HG03095 (cell line): ENCODE results near the gene RPL38.
"Not testable (repeated sequence)": the region's sequence is repeated elsewhere in the genome, so short reads cannot be mapped to it uniquely, and the experiment has no call there.

Experiments
- ATAC-seq: cut with Tn5 transposase; IDR thresholded peaks from one replicate; pipeline ENCODE4 v1.9.1; 2021; ENCODE audit warnings: moderate library complexity; ENCODE audit not compliant: unreplicated experiment

The RPL38 gene

DNA sequence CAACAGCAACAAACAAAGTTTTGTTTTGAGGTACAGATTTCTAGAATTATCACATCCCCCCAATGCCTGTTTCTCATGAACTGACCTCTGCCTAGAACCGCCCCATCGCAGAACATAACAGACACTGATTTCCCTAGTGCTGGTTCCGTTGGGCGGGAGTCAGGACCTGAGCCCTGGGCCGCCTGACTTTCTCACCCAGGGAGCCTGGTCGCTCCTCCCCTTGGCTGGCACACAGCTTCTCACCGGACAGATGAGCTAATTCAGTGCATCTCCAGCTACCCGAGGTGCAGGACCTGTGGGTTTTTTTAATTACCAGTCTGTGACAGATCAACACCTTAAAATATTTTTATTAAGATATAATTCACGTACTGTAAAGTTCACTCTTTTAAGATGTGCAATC is 20.1 kb upstream of the RPL38 start:
- ATAC-seq: no peak

DNA sequence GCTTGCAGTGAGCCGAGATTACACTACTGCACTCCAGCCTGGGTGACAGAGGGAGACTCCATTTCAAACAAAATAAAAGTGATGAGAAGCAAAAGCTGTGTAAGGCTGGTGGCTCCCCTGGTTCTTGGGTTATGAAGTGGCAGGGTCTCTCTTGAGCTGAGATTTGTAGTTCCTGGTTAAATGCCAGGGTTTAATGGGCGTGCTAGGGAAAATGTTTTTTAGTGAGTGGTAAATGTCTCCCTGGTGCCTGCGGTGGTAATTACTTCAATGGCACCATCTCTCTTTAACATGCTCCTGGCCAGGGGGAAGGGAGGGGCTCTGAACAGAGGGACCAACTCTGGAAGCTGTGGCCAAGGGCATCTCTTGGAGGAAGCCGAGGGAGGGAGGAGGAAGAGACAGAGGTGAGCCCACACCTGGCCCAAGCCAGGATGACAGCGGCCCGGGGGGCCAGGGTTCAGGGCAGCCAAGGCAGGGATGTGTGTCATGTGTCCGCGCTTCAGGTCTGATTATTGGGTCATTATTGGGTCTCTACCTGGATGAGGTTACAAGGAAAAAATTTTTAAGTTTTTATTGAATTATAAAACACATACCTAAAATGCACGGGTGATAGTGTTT is 17.8 kb upstream of the RPL38 start:
- ATAC-seq: no peak

DNA sequence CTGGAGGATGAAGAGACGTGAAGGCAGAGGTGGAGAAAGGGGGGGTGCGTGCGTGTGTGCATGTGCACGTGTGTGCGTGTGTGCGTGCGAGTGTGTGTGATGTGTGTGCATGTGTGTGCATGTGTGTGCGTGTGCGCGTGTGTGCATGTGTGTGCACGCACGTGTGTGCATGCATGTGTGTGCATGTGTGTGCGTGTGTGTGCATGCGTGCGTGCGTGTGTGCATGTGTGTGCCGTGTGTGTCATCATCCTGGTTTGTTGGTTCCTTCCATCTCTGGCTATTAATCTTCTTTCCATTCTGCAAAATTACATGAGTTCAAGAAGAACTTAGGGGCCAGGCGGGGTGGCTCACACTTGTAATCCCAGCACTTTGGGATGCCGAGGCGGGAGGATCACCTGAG is 17.0 kb upstream of the RPL38 start:
- ATAC-seq: no peak

DNA sequence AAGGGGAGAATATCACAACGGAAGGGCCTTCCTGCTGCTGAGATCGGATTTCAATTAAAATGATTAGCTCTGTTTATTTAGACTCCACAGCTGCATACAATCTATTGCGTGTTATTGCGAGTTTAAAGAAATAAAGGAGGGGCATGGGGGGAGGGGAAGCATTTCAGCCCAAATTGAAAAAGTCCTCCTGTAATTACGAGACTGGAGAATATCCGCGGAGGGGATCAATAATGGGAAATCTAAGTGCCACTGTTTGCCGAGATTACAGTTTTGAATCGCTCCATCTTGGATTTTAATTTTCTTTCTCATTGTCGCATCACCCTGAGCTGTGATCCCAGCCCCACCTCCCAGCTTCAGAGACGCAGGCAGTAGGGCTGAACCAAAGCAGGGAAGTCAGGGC is 15.7 kb upstream of the RPL38 start:
- ATAC-seq: no peak

DNA sequence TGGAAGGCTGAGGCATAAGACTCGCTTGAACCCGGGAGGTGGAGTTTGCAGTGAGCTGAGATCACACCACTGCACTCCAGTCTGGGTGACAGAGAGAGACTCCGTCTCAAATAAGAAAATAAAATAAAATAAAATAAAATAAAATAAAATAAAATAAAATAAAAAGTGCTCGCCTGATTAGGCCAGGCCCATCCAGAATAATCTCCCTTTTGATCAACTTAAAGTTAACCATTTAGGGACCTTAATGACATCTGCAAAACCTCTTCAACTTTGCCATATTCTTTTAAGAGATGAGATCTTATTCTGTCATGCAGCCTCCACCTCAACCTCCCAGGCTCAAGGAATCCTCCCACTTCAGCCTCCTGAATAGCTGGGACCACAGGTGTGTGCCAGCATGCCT is 14.8 kb upstream of the RPL38 start:
- not testable (repeated sequence) for ATAC-seq

DNA sequence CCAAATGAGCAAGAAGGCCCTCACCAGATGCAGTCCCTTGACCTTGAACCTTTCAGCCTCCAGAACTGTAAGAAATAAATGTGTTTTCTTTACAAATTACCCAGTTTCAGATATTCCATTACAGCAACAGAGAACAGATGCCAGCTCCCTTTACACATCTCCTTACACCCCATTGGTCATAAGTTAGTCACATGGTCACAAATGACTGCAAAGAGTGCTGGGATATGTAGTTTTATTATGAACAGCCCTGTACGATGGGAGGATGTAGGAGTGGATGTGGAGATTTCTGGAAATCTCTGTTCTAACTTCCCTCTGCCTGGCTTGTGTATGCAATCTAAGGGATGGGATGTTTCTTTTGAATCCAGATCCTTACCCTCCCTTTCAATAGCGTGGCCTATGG is 13.3 kb upstream of the RPL38 start:
- no peak for ATAC-seq

DNA sequence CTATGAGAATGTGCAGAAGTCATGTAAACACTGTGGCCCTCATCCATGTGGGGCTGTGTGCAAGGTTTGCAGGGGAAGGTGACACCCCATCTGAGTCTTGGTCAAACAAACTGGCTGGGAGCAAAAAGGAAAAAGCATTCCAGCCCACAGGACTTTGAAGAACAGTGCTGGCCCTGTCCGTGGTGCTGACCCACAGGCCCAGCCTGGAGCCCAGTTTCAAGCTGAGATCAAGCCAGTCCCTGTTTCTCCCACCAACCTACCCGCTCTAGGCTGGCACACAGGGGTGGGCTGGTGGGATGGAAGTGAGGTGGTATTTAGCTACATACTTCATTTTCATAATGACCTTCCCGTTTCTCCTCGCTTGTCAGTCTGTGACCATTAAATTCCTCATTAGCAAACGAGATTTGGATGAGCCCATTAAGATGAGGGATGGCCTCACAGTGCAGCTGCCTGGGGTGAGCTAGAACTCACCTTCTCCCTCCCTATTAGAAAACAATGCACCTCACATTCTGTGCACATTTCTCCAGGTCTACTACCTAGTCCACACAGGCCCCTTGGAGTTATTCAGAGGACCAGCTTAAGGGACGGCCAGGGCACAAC is 12.6 kb upstream of the RPL38 start:
- no peak for ATAC-seq

DNA sequence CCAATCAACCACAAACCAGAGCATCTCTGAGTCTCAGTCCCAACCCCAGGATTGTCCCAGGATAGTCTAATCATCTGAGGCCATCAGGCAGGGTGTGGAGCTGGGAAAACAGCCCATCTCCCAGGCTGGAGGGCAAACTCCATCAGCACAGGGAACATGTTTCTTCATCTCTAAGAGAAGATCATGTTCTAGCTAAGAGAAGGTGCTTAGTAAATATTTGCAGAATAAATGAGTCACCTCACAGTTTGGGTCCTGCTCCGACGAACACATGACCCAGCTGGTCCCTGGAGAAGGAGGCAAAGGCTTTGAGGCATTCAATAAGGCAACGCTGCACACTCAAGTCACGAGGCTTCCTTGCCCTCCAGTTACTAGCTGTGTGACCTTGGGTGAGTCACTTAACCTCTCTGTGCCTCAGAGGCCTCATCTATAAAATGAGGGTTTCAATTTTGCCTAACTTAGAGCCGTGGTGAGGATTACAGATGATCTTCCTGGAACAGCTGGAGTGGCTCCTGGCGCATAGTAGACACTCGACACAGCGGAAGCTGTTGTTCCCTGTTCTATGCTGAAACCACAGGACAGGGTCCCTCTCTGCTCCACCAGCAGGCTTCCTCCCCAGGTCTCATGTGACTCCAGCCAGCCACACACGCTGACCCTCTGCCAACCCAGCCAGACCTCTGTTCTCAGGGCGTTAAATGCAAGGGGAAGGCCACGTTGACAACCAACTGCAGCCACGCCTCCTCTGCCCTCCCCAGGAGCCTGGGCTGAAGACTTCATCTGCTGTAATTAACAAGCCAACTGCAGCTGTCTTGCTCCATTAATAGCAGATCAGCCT is 10.3 kb upstream of the RPL38 start:
- ATAC-seq: no peak

DNA sequence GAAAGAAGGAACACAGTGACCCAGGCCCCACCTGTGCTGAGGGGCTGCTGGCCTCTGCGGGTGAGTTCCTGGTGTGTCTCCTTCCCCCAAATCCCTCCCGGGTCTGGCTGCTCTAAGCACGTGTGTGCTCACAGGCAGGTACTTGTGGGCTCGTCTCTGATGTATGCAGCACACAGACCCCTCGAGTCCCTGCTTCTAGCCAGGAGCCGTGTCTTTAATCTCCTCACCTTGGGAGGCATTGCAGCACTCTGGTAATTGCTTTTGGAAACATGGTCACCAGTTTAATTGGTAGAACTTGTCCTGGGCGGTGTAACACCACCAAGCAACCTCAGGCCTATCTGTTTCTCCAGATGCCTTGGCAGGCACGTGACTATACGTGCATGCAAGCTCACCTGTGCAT is 8.8 kb upstream of the RPL38 start:
- no peak for ATAC-seq

DNA sequence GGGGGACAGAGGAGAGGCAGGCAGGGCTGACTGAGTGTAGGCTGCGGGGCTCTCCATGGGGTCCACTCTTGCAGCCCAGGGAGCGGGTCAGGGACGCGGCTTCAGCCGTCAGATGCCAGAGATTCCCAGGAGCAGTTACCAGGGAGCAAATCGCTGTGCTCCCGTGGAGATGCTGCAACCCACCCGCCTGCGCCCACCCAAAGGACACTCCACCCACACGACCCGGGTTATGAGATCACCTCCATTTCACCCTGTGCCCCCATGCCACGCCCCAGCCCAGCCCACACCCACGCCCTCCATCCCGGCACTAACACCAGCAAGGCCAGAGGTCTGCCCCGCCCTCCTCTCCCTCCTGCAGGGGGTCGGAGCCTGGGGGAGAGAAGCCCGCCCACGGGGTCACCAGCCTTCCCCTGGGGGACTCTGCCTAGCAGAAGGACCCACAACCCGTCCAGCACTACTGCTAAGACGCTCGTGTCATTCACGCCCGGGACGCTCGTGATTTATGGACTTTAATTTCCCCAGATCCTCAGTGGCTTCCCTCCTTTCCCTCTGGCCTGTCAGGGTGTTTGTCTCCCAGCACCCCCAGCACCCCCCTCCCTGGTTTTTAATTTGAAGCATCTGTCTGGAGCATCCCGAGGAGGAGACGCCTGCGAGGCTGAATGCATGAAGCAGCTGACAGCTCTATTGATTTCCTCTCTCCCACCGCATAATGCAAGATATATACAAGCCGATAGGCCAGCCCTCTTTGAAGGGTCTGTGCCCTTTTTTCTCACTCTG is 6.7 kb upstream of the RPL38 start:
- ATAC-seq: no peak

DNA sequence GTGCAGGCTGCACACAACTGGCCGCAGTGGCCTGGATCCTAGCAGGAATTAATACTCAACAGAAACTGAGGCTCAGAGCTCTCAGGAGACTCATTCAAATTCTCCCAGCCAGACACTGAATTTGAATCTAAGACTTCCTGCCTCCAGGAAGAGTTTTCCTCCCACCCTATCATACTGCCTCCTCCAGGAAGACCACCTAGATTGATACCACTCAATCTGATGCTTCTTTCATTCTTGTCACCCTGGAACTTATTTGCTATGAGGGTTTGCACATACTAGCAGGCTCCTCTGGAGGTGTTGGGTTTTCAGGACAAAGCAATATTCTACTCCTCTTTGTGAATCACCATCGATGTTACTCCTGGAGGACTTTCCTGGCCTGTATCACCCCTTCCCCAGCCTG is 5.7 kb upstream of the RPL38 start:
- ATAC-seq: no peak

DNA sequence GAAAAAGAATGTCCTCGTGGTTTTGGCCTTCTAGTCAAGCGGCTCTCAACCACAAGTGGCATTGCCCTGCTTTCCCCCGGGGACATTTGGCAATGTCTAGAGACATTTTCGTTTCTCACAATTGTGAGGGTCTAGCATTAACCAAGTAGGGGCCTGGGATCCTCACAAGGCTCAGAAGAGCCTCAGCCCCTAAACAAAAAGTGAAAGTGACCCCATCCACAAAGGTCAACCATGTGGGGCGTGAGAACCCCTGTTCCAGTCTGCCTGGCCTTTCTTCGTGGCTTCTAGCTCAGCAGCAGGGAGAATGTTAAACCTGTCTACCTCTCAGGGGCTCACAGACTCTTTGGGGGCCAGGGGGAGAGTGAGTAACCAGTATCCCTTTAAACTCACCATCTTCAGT is 4.8 kb upstream of the RPL38 start:
- ATAC-seq: no peak

DNA sequence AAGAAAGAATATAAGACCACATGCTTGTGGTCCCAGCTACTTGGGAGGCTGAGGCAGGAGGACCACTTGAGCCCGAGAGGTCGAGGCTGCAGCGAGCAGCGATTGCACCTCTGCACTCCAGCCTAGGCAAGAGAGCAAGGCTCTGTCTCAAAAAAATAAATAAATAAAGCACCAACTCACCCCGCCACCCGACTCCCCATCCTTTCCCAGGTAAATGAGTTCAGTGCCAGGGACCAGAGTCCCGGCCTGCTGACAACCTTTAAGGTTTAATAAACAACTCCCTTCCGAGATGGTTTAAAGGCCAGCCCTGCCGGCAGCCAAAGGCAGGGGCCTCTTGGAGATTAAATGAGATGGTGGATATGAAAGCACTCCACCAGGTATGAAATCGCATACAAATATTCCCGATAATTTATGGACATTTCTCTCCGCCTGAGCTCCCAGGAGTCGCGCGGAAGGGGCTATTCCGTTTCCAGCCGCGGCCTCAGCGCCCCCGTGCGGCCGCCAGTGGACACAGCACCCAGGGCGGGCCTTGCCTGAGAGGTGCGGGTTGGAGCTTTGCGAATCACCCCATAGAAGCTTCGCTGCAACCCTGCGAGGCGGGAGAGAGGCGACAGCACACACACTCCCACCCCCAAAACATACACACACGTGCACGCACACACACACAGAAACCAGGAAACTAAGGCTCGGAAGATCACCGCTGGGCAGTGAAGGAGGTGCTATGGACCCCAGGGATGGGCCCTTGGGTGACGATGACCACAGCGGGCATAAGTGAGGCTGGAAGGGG is 4.0 kb upstream of the RPL38 start:
- ATAC-seq: no peak

DNA sequence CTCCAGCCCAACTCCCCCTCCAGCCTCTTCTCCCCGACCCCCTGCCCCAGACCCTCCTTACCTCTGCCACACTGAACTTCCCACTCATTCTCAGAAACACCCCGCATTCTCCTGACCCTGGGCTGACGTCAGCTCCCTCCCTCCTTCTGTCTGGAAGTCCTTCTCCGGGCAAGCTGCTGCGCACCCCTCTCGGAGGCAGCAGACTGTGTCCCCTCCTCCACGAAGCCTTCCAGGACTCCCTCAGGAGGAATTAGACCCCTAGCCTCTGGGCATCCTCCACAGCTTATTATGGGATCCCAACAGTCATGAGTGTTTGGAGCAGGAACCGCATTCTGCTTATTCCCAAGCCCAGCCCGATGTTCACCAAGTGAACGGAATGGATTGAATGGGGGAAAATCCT is 3.4 kb upstream of the RPL38 start:
- no peak for ATAC-seq

DNA sequence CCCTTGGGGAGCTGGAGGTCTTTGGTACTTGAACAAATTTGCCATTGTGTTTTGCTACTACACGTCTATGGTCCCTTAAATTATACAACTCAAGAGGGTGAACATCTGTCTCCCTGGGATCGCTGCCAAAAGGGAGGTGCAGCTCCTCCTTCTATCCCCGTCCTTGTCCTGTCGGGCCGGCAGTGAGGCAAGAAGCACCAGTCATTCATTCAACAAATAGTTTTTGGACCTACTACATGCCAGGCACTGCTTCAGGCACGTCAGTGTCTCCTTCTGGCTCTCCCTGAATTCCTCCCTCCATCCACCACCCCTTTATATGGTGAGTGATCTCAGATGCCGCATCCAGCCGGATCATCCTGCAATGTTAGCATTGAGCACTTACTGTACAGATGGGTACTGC is 2.2 kb upstream of the RPL38 start:
- ATAC-seq: no peak

DNA sequence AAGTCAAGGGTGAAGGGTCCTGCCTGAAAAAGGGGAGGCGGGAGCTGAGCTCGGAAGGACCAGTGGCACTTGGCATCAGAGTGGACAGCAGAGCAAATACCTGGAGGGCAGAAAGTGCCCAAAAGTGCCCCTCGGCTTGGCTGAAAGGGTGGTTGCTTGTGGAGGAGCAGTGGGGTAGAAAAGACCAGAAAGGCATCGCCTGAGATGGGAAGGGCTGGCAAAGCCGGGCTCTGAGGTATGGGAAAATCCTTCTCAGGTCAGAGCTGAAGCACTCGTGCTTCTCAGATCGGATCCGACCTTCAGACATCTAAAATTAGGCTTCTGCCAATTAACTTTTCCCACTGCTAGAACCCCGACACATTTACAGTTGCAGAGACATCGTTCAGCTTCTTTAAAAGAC is 1.5 kb upstream of the RPL38 start:
- ATAC-seq: no peak

DNA sequence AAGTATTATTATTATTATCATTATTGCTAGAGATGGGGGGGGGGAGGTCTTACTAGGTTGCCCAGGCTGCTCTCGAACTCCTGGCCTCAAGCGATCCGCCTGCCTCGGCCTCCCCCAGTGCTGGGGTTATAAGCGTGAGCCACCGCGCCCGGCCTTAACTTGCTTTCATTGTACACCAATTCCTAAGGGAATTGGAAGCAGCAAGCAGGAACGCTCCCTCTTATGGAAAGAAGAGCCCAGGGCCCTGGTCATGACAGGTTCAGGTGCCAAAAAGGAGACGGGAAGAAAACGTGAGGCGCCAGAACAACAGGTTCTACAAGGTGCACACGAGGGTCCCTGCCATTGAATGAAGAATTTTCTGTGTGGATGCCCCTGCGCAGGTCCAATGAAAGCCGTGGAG is 540 bp upstream of the RPL38 start:
- ATAC-seq: no peak

DNA sequence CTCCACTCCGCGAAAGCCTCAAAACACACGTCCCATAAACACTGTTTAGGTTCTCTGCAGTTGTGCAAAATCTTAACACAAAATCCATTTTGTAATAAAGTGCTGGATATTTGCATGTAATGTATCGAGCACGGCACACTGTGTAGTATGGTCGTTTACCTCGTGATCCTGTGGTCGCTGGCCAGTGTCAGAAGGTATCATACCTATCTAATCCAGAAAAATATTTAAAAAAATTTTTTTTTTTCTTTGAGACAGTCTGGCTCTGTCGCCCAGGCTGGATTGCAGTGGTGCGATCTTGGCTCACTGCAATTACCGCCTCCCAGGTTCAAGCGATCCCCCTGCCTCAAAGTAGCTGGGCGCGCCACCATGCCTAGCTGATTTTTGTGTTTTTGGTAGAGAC is 996 bp downstream of the RPL38 start:
- ATAC-seq: no peak

DNA sequence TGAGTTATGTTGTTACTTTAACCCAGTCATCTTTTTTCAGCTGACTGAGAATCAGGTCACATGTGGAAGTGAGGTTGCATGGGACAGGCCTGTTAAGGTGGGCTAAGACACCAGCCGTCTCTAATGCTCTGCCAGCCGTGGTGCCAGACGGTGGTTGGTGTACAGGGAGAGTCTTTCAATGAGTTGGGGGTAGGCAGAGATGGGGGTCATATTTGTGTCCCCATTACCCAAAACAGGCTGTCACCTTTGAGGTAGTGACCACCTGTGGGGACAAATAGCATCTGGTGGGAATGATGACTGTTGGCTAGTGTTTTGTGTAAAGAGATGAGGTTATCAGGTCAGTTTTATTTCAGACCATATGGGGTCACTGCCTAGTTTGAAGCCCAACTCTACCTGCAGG is 1.8 kb downstream of the RPL38 start:
- no peak for ATAC-seq

DNA sequence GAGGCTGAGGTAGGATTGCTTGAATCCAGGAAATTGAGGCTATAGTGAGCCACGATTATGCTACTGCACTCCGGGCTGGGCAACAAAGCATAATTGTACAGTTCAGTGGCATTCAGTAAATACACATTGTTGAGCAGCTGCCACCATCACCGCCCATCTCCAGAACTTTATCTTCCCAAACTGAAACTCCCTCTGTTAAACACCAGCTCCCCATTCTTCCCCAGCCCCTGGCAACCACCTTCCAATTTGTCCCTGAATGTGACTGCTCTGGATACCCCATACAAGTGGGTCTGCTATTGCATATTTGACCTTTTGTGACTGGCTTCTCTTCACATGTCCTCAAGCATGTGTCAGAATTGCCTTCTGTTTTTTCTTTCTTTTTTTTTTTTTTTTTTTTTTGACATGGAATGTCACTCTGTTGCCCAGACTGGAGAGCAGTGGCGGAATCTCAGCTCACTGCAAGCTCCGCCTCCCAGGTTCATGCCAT is 2.9 kb downstream of the RPL38 start:
- no peak for ATAC-seq
